IMR-90 (cell line): Measurements from ENCODE around the gene NXPH4. TPM values are rescaled to one million over a fixed set of nuclear protein-coding genes. Genes with fewer than 3 reads are reported as not detected.

Experiments
- microRNA-seq, 2 experiments: library from miRNA; stranded (forward) in 1 of 2; unstranded in 1 of 2; fragments of 10-50 nt in 1 of 2; fragments of <30 nt in 1 of 2; gene quantifications in 1 of 2; microRNA quantifications in 1 of 2; one replicate each; pipeline versions ENCODE3 to v1.1.0; 2013 to 2020; ENCODE audit not compliant: insufficient read depth in 1 of 2, insufficient read length in 1 of 2, unreplicated experiment in 1 of 2
- polyA plus RNA-seq, 3 experiments: library from polyadenylated mRNA; depleted of rRNA; stranded (reverse); fragments of >200 nt; gene quantifications; 2 replicates each; pipeline ENCODE4 v1.2.3, GENCODE V29; 2012; ENCODE audit warnings: low replicate concordance in 1 of 3
- small RNA-seq, 5 experiments: library from RNA; depleted of rRNA; stranded (forward); fragments of <200 nt; gene quantifications; one replicate each; pipeline ENCODE3, GENCODE V24; 2012
- total RNA-seq: library from RNA; depleted of rRNA; stranded (reverse); fragments of >200 nt; gene quantifications from 2 replicates; pipeline ENCODE4 v1.2.3, GENCODE V29; 2012; rRNA removed

NXPH4 gene
- total and polyA plus RNA-seq, 2 of the 4 experiments (the other 2 are of a cell fraction) = 0.36 to 3.8 TPM

Small RNA genes within 50 kb of the gene (microRNA-seq; reads per million reads assigned to microRNA genes)
- 14.5 to 17.9 reads per million in 2 experiments for gene MIR1228

Small RNA genes within 50 kb of the gene (small RNA-seq; reads per million reads assigned to genes)
- gene MIR1228 = 0 to 53.3 (median 6.6) reads per million in 5 experiments

Other genes starting within 250 kb of the NXPH4 start
- gene ZBTB39, start 210.2 kb upstream of the NXPH4 start, total RNA-seq = 5.2 and 5.3 TPM in 2 replicates
- 3.6 and 4.0 TPM in 2 replicates for gene ZBTB39, start 210.2 kb upstream of the NXPH4 start, polyA plus RNA-seq (2012; rRNA removed)
- not detected in 2 replicates for gene TAC3, start 200.3 kb upstream of the NXPH4 start, total RNA-seq
- 0.94 and 1.4 TPM in 2 replicates for gene TAC3, start 200.3 kb upstream of the NXPH4 start, polyA plus RNA-seq (2012; rRNA removed)
- under 0.01 TPM in 1 of 2 replicates, not detected in the other for gene MYO1A, start 166.7 kb upstream of the NXPH4 start, total RNA-seq
- gene MYO1A, start 166.7 kb upstream of the NXPH4 start, polyA plus RNA-seq (2012; rRNA removed) = not detected in 2 replicates
- gene NEMP1, start 138.0 kb upstream of the NXPH4 start, total RNA-seq = 10.9 and 14.7 TPM in 2 replicates
- 7.2 and 8.9 TPM in 2 replicates for gene NEMP1, start 138.0 kb upstream of the NXPH4 start, polyA plus RNA-seq (2012; rRNA removed)
- 68.3 and 68.8 TPM in 2 replicates for gene NAB2, start 127.7 kb upstream of the NXPH4 start, total RNA-seq
- 65.1 and 65.2 TPM in 2 replicates for gene NAB2, start 127.7 kb upstream of the NXPH4 start, polyA plus RNA-seq (2012; rRNA removed)
- gene STAT6, start 105.4 kb upstream of the NXPH4 start, total RNA-seq = 38.9 and 43.4 TPM in 2 replicates
- 88.8 and 96.9 TPM in 2 replicates for gene STAT6, start 105.4 kb upstream of the NXPH4 start, polyA plus RNA-seq (2012; rRNA removed)
- gene LRP1, start 88.3 kb upstream of the NXPH4 start, total RNA-seq = 73.1 and 75.5 TPM in 2 replicates
- 142 and 155 TPM in 2 replicates for gene LRP1, start 88.3 kb upstream of the NXPH4 start, polyA plus RNA-seq (2012; rRNA removed)
- not detected in 2 replicates for gene LRP1-AS, start 69.2 kb upstream of the NXPH4 start, total RNA-seq
- gene LRP1-AS, start 69.2 kb upstream of the NXPH4 start, polyA plus RNA-seq (2012; rRNA removed) = not detected in 2 replicates
- gene SHMT2, start 12.9 kb downstream of the NXPH4 start, total RNA-seq = 225 and 266 TPM in 2 replicates
- gene SHMT2, start 12.9 kb downstream of the NXPH4 start, polyA plus RNA-seq (2012; rRNA removed) = 302 and 364 TPM in 2 replicates
- under 0.01 and 0.18 TPM in 2 replicates for gene STAC3, start 34.4 kb downstream of the NXPH4 start, total RNA-seq
- 0.67 and 0.80 TPM in 2 replicates for gene STAC3, start 34.4 kb downstream of the NXPH4 start, polyA plus RNA-seq (2012; rRNA removed)
- 6.1 and 7.5 TPM in 2 replicates for gene R3HDM2, start 214.2 kb downstream of the NXPH4 start, total RNA-seq
- 28.4 and 30.2 TPM in 2 replicates for gene R3HDM2, start 214.2 kb downstream of the NXPH4 start, polyA plus RNA-seq (2012; rRNA removed)
- not detected in 2 replicates for gene INHBC, start 218.0 kb downstream of the NXPH4 start, total RNA-seq
- 0.06 and 0.09 TPM in 2 replicates for gene INHBC, start 218.0 kb downstream of the NXPH4 start, polyA plus RNA-seq (2012; rRNA removed)
- gene INHBE, start 238.5 kb downstream of the NXPH4 start, total RNA-seq = 0.56 and 0.90 TPM in 2 replicates
- gene INHBE, start 238.5 kb downstream of the NXPH4 start, polyA plus RNA-seq (2012; rRNA removed) = 1.2 and 1.7 TPM in 2 replicates
- gene GLI1, start 243.0 kb downstream of the NXPH4 start, total RNA-seq = 1.3 and 1.4 TPM in 2 replicates
- 3.6 and 3.8 TPM in 2 replicates for gene GLI1, start 243.0 kb downstream of the NXPH4 start, polyA plus RNA-seq (2012; rRNA removed)